ENCODE results near the gene B9D1. TPM values are rescaled to one million over a fixed set of nuclear protein-coding genes. Genes with fewer than 3 reads are reported as not detected.

Gene B9D1
- total RNA-seq, 2 donors from 2014 or later, result 18.7 to 24.6 TPM

- H3K4me1 ChIP-seq, result peaks cover 0 to 62% of the 10 kb centered on the region in 2 donors
- H3K27me3 ChIP-seq, result no peaks in the 10 kb centered on the region
- DNase-seq (ENCODE audit: low spot score), result no peak
- peaks cover 46% of the 10 kb centered on the region for H3K36me3 ChIP-seq
- TF ChIP-seq, protein P1, sequence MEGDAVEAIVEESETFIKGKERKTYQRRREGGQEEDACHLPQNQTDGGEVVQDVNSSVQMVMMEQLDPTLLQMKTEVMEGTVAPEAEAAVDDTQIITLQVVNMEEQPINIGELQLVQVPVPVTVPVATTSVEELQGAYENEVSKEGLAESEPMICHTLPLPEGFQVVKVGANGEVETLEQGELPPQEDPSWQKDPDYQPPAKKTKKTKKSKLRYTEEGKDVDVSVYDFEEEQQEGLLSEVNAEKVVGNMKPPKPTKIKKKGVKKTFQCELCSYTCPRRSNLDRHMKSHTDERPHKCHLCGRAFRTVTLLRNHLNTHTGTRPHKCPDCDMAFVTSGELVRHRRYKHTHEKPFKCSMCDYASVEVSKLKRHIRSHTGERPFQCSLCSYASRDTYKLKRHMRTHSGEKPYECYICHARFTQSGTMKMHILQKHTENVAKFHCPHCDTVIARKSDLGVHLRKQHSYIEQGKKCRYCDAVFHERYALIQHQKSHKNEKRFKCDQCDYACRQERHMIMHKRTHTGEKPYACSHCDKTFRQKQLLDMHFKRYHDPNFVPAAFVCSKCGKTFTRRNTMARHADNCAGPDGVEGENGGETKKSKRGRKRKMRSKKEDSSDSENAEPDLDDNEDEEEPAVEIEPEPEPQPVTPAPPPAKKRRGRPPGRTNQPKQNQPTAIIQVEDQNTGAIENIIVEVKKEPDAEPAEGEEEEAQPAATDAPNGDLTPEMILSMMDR (IDR thresholded peaks at IDR 0.05), result no peak
- H3K27ac ChIP-seq, result peak overlapping the region; percentile 87 to 98
- H3K9me3 ChIP-seq, result no peaks in the 10 kb centered on the region
- no peak overlapping the region for H3K4me3 ChIP-seq
Measured at GRCh38 chr17:19383681-19384470, 21.4 kb upstream of the B9D1 start.

DNA sequence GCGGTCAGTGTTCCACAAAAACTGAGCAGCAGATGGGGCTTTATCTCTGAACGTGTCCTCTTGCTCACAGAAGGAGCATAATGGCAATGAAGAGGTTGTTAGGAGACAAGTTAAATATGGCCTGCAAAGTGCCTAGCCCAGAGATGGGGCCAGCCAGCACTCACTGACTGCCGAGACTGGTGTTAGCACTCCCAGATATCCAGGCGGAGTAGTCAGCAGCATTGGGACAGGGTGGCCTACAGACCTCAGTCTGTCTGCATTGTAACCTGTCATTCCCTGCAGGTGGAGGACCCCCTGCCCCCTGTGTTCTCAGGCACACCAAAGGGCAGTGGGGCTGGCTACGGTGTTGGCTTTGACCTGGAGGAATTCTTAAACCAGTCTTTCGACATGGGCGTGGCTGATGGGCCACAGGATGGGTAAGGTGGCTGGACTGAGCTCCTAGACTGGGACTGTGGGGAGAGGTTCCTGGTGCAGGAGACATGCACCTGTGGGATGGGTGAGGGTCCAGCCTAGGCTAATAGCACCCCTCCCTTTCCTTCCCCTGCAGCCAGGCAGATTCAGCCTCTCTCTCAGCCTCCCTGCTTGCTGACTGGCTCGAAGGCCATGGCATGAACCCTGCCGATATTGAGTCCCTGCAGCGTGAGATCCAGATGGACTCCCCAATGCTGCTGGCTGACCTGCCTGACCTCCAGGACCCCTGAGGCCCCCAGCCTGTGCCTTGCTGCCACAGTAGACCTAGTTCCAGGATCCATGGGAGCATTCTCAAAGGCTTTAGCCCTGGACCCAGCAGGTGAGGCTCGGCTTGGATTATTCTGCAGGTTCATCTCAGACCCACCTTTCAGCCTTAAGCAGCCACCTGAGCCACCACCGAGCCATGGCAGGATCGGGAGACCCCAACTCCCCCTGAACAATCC is 20.3 kb upstream of the B9D1 start:
- H3K4me3 ChIP-seq, result no peak overlapping the region
- DNase-seq (ENCODE audit: low spot score), result no peak
- peaks cover 0 to 54% of the 10 kb centered on the region in 2 donors for H3K4me1 ChIP-seq
- H3K36me3 ChIP-seq, result peaks cover 46% of the 10 kb centered on the region
- peak overlapping the region; percentile 15 to 98 for H3K27ac ChIP-seq
- H3K9me3 ChIP-seq, result no peaks in the 10 kb centered on the region
- TF ChIP-seq, protein P1 (IDR thresholded peaks at IDR 0.05), result no peak
- no peaks in the 10 kb centered on the region for H3K27me3 ChIP-seq

DNA sequence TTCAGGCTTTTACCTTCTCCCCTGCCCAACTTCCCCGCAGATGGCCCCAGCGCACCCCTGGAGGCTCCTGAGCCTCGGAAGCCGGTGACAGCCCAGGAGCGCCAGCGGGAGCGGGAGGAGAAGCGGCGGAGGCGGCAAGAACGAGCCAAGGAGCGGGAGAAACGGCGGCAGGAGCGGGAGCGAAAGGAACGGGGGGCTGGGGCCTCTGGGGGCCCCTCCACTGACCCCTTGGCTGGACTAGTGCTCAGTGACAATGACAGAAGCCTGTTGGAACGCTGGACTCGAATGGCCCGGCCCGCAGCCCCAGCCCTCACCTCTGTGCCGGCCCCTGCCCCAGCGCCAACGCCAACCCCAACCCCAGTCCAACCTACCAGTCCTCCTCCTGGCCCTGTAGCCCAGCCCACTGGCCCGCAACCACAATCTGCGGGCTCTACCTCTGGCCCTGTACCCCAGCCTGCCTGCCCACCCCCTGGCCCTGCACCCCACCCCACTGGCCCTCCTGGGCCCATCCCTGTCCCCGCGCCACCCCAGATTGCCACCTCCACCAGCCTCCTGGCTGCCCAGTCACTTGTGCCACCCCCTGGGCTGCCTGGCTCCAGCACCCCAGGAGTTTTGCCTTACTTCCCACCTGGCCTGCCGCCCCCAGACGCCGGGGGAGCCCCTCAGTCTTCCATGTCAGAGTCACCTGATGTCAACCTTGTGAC is 19.4 kb upstream of the B9D1 start:
- H3K36me3 ChIP-seq, result peaks cover 46% of the 10 kb centered on the region
- H3K27ac ChIP-seq, result peak overlapping the region in 1 of 2 donors; percentile 15
- peaks cover 0 to 49% of the 10 kb centered on the region in 2 donors for H3K4me1 ChIP-seq

GRCh38 chr17:19381361-19381740 is 18.8 kb upstream of the B9D1 start:
- TF ChIP-seq, protein P1 (IDR thresholded peaks at IDR 0.05), result no peak
- Histone ChIP-seq H3K9me3 (no peaks in the 10 kb centered on the region), H3K27ac (no peak overlapping the region), H3K4me1 (peaks cover 0 to 46% of the 10 kb centered on the region in 2 donors), H3K4me3 (no peak overlapping the region), H3K27me3 (no peaks in the 10 kb centered on the region), H3K36me3 (peaks cover 46% of the 10 kb centered on the region)
- DNase-seq (ENCODE audit: low spot score), result no peak

More for the DNA sequence above, 19.4 kb upstream of the B9D1 start:
- Histone ChIP-seq H3K4me3 (no peak overlapping the region), H3K9me3 (no peaks in the 10 kb centered on the region), H3K27me3 (no peaks in the 10 kb centered on the region)
- DNase-seq (ENCODE audit: low spot score), result no peak
- TF ChIP-seq, protein P1 (IDR thresholded peaks at IDR 0.05), result no peak

GRCh38 chr17:19380481-19381301 is 18.2 kb upstream of the B9D1 start:
- peaks cover 46% of the 10 kb centered on the region for H3K36me3 ChIP-seq
- no peaks in the 10 kb centered on the region for H3K27me3 ChIP-seq
- H3K9me3 ChIP-seq, result no peaks in the 10 kb centered on the region
- H3K4me3 ChIP-seq, result no peak overlapping the region
- H3K27ac ChIP-seq, result no peak overlapping the region
- TF ChIP-seq, protein P1 (IDR thresholded peaks at IDR 0.05), result no peak
- peaks cover 0 to 41% of the 10 kb centered on the region in 2 donors for H3K4me1 ChIP-seq
- no peak for DNase-seq (ENCODE audit: low spot score)
